ENCODE results near the gene NFIX. TPM values are rescaled to one million over a fixed set of nuclear protein-coding genes. Genes with fewer than 3 reads are reported as not detected.

Gene NFIX
- total RNA-seq, 1 donor from 2014 or later: 5.8 TPM

- peak; percentile 42 for TF ChIP-seq CTCF (IDR thresholded peaks at IDR 0.05; ENCODE audit: insufficient read depth, low read length, severe bottlenecking)
- no peak for DNase-seq (ENCODE audit: low read depth)
- Histone ChIP-seq H3K4me3 (ENCODE audit: low read depth, low read length) (no peak overlapping the region), H3K36me3 (ENCODE audit: control insufficient read depth, insufficient read depth, low read length) (peaks cover 4% of the 10 kb centered on the region), H3K27me3 (ENCODE audit: control insufficient read depth, insufficient read depth, low read length) (no peaks in the 10 kb centered on the region)
- FAIRE-seq: no peak
Observed at GRCh38 chr19:13100841-13101589, 105.7 kb downstream of the NFIX start.

- no peak overlapping the region for H3K4me3 ChIP-seq (ENCODE audit: low read depth, low read length)
- no peaks in the 10 kb centered on the region for H3K27me3 ChIP-seq (ENCODE audit: control insufficient read depth, insufficient read depth, low read length)
- no peak for TF ChIP-seq CTCF (IDR thresholded peaks at IDR 0.05; ENCODE audit: insufficient read depth, low read length, severe bottlenecking)
- peaks cover 4% of the 10 kb centered on the region for H3K36me3 ChIP-seq (ENCODE audit: control insufficient read depth, insufficient read depth, low read length)
- FAIRE-seq (no peak), DNase-seq (ENCODE audit: low read depth) (no peak)
Observed at GRCh38 chr19:13101590-13102415, 106.5 kb downstream of the NFIX start.

GRCh38 chr19:13102416-13102665, 107.1 kb downstream of the NFIX start:
- DNase-seq (ENCODE audit: low read depth) (no peak), FAIRE-seq (no peak)
- Histone ChIP-seq H3K27me3 (ENCODE audit: control insufficient read depth, insufficient read depth, low read length) (no peaks in the 10 kb centered on the region), H3K4me3 (ENCODE audit: low read depth, low read length) (peak overlapping the region; percentile 25), H3K36me3 (ENCODE audit: control insufficient read depth, insufficient read depth, low read length) (peaks cover 5% of the 10 kb centered on the region)
- no peak for TF ChIP-seq CTCF (IDR thresholded peaks at IDR 0.05; ENCODE audit: insufficient read depth, low read length, severe bottlenecking)

GRCh38 chr19:13102666-13103580, 107.6 kb downstream of the NFIX start, which contains the start of gene LYL1:
TSS of gene LYL1 (minus strand) at chr19:13102858. CDS start at chr19:13101171, 1,687 bp downstream.
- Histone ChIP-seq H3K27me3 (ENCODE audit: control insufficient read depth, insufficient read depth, low read length) (no peaks in the 10 kb centered on the region), H3K36me3 (ENCODE audit: control insufficient read depth, insufficient read depth, low read length) (peaks cover 8% of the 10 kb centered on the region), H3K4me3 (ENCODE audit: low read depth, low read length) (peak within 1 kb of the TSS; percentile 25)
- TF ChIP-seq CTCF (IDR thresholded peaks at IDR 0.05; ENCODE audit: insufficient read depth, low read length, severe bottlenecking): no peak
- no peak for DNase-seq (ENCODE audit: low read depth)
- FAIRE-seq: no peak

GRCh38 chr19:13103581-13104359, 108.5 kb downstream of the NFIX start:
- no peak overlapping the region for H3K4me3 ChIP-seq (ENCODE audit: low read depth, low read length)
- no peak for FAIRE-seq

More at GRCh38 chr19:13103581-13104359, 108.5 kb downstream of the NFIX start:
- Histone ChIP-seq H3K36me3 (ENCODE audit: control insufficient read depth, insufficient read depth, low read length) (peaks cover 8% of the 10 kb centered on the region), H3K27me3 (ENCODE audit: control insufficient read depth, insufficient read depth, low read length) (no peaks in the 10 kb centered on the region)
- TF ChIP-seq CTCF (IDR thresholded peaks at IDR 0.05; ENCODE audit: insufficient read depth, low read length, severe bottlenecking): no peak
- no peak for DNase-seq (ENCODE audit: low read depth)

Data from bronchial epithelial cell (primary cell).